BE2C (cell line): Measurements from ENCODE around the gene OR4X2.

Experiments used
- DNase-seq: peaks from one replicate; pipeline ENCODE4 v3.0.0-alpha.2; 2020
- H3K27me3 ChIP-seq: fragments of 250-450 bp; sonication (Bioruptor Pico); 2 replicates; pipeline ENCODE4 v1.5.1; 2020; ENCODE audit warnings: mild to moderate bottlenecking
- H3K36me3 ChIP-seq: fragments of 250-450 bp; sonication (Bioruptor Pico); 2 replicates; pipeline ENCODE4 v1.5.1; 2020; ENCODE audit warnings: mild to moderate bottlenecking
- H3K4me1 ChIP-seq: fragments of 250-450 bp; sonication (Bioruptor Pico); 2 replicates; pipeline ENCODE4 v1.5.1; 2020
- H3K4me3 ChIP-seq: 2 replicates; pipeline ENCODE4 v1.5.1; 2011; ENCODE audit warnings: low read depth, low read length
- H3K9me3 ChIP-seq: fragments of 250-450 bp; sonication (Bioruptor Pico); 2 replicates; pipeline ENCODE4 v1.5.1; 2020
- CTCF ChIP-seq: IDR thresholded peaks from 2 replicates; pipeline ENCODE4 v1.5.1; 2012; ENCODE audit warnings: mild to moderate bottlenecking, low read depth, low read length

The OR4X2 gene

DNA sequence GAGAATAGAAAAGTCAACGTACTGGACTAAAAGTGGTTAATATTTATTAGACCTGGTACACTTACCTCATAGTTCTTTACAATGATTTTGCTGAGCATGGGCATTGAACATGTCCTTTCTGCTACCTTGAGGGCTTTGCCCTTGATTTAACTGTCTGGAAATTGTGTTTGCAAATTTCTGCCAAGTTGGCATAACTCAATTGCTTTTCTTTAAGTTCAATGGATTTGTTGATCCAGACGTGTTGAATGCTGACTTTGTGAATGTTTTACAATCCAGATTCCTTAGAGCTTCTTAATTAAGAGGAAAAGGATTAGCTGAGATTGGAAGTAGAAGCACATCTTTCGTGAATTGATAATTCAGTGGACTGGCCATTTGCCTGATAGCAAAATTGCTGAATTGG lies 7.2 kb upstream of the OR4X2 start:
- Histone ChIP-seq H3K36me3 (no peaks in the 10 kb centered on the region), H3K4me1 (no peaks in the 10 kb centered on the region), H3K27me3 (no peaks in the 10 kb centered on the region), H3K9me3 (no peaks in the 10 kb centered on the region), H3K4me3 (no peak overlapping the region)
- no peak for DNase-seq
- TF ChIP-seq CTCF, result no peak

DNA sequence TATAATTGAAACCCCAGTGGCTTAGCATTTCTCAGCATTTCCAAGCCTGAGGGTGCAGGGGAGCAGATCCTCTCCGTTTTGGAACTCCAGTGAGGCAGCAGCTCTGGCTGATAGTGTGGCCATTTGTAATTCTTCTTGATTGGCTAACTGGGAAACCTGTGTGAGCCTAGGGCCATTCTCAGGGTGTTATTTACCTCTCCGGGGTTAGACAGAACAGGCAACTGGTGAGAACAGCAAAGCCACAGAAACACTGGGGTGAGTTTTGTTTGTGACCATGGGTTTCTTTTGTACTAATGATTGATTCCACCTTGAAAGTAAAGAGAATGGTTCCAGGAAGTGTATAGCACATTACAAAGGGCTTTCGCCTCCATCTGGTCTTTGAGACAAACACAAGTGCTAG lies 2.4 kb upstream of the OR4X2 start:
- Histone ChIP-seq H3K9me3 (no peaks in the 10 kb centered on the region), H3K4me1 (no peaks in the 10 kb centered on the region), H3K36me3 (no peaks in the 10 kb centered on the region), H3K4me3 (no peak overlapping the region), H3K27me3 (no peaks in the 10 kb centered on the region)
- TF ChIP-seq CTCF, result no peak
- DNase-seq, result no peak

- no peaks in the 10 kb centered on the region for H3K9me3 ChIP-seq
- no peaks in the 10 kb centered on the region for H3K27me3 ChIP-seq
- no peak for TF ChIP-seq CTCF
- no peak overlapping the region for H3K4me3 ChIP-seq
- H3K36me3 ChIP-seq, result no peaks in the 10 kb centered on the region
- DNase-seq, result no peak
- H3K4me1 ChIP-seq, result no peaks in the 10 kb centered on the region
These were observed 4.0 kb downstream of the OR4X2 start for GRCh38 chr11:48248902-48249301.

- no peaks in the 10 kb centered on the region for H3K9me3 ChIP-seq
- H3K27me3 ChIP-seq, result no peaks in the 10 kb centered on the region
These were observed 16.7 kb downstream of the OR4X2 start for GRCh38 chr11:48261600-48261999.

GRCh38 chr11:48263423-48263911 lies 18.6 kb downstream of the OR4X2 start, which contains the start of gene OR4X1:
Gene OR4X1, plus strand, starts transcription at chr11:48263861. Its CDS starts 0 bp downstream, at chr11:48263861.
- no peak for TF ChIP-seq CTCF
- H3K9me3 ChIP-seq, result no peaks in the 10 kb centered on the region
- H3K36me3 ChIP-seq, result no peaks in the 10 kb centered on the region
- H3K27me3 ChIP-seq, result no peaks in the 10 kb centered on the region
- H3K4me3 ChIP-seq, result no peak within 1 kb of the TSS
- H3K4me1 ChIP-seq, result no peaks in the 10 kb centered on the region
- no peak for DNase-seq

More at GRCh38 chr11:48261600-48261999, 16.7 kb downstream of the OR4X2 start:
- no peaks in the 10 kb centered on the region for H3K36me3 ChIP-seq
- no peak overlapping the region for H3K4me3 ChIP-seq
- TF ChIP-seq CTCF, result no peak
- H3K4me1 ChIP-seq, result no peaks in the 10 kb centered on the region
- no peak for DNase-seq

DNA sequence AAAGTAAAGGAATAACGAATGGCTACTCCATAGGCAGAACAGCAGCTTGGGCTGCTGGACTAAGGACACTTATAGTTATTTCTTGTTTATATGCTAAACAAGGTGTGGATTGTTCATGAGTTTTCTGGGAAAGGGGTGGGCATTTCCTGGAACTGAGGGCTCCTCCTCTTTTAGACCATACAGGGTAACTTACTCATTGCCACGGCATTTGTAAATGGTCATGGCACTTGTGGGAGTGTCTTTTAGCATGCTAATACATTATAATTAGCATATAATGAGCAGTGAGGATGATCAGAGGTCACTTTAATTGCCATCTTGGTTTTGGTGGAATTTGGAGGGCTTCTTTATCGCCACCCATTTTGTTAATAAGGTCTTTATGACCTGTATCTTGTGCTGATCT lies 25.7 kb downstream of the OR4X2 start:
- no peaks in the 10 kb centered on the region for H3K9me3 ChIP-seq
- no peak for DNase-seq
- no peaks in the 10 kb centered on the region for H3K4me1 ChIP-seq
- no peak for TF ChIP-seq CTCF
- no peaks in the 10 kb centered on the region for H3K36me3 ChIP-seq
- H3K27me3 ChIP-seq, result no peaks in the 10 kb centered on the region
- no peak overlapping the region for H3K4me3 ChIP-seq
